Activated T-helper 17 cell treated with anti-CD3 and anti-CD28 coated beads, Interleukin-2, amount 50 U/mL, for 72 hours (primary cell): Measurements from ENCODE around the gene METAP2. TPM values are rescaled to one million over a fixed set of nuclear protein-coding genes. Genes with fewer than 3 reads are reported as not detected.
"Not testable (repeated sequence)": the region's sequence is repeated elsewhere in the genome, so short reads cannot be mapped to it uniquely, and the experiment has no call there.

ENCODE experiments used
- ATAC-seq: fragments of 150-1000 bp; cut with Tn5 transposase; replicated peaks from 2 replicates; pipeline ENCODE4 v1.10.0; 2021; ENCODE audit warnings: mild to moderate bottlenecking, moderate library complexity
- H3K27ac Mint-ChIP-seq: one replicate; pipeline ENCODE4 v1.8.0; 2022; ENCODE audit warnings: mixed read lengths
- H3K27me3 Mint-ChIP-seq: one replicate; pipeline ENCODE4 v1.8.0; 2022; ENCODE audit warnings: mixed read lengths
- H3K36me3 Mint-ChIP-seq: one replicate; pipeline ENCODE4 v1.8.0; 2022; ENCODE audit warnings: low read depth, mild to moderate bottlenecking, mixed read lengths
- H3K4me1 Mint-ChIP-seq: one replicate; pipeline ENCODE4 v1.8.0; 2022; ENCODE audit warnings: mixed read lengths
- H3K4me3 Mint-ChIP-seq: one replicate; pipeline ENCODE4 v1.8.0; 2022; ENCODE audit warnings: mild to moderate bottlenecking, mixed read lengths
- H3K9me3 Mint-ChIP-seq: one replicate; pipeline ENCODE4 v1.8.0; 2022; ENCODE audit warnings: mixed read lengths
- total RNA-seq, 2 donors: library from RNA; stranded (reverse); gene quantifications; one replicate each; pipeline ENCODE4 v1.2.3, GENCODE V29; 2022

The METAP2 gene
- total RNA-seq, 2 donors from 2014 or later: 73.4 to 95.8 TPM

GRCh38 chr12:95481072-95481471 is 7.1 kb downstream of the METAP2 start:
- Mint-ChIP-seq H3K36me3 (peaks cover 99% of the 10 kb centered on the region), H3K27ac (peak overlapping the region; percentile 88), H3K27me3 (no peaks in the 10 kb centered on the region), H3K4me1 (peaks cover 51% of the 10 kb centered on the region), H3K4me3 (peak overlapping the region; percentile 42), H3K9me3 (no peaks in the 10 kb centered on the region)
- ATAC-seq: peak; percentile 21

GRCh38 chr12:95481888-95482287 is 7.9 kb downstream of the METAP2 start:
- peaks cover 45% of the 10 kb centered on the region for H3K4me1 Mint-ChIP-seq
- no peak overlapping the region for H3K4me3 Mint-ChIP-seq
- H3K27me3 Mint-ChIP-seq: no peaks in the 10 kb centered on the region
- no peaks in the 10 kb centered on the region for H3K9me3 Mint-ChIP-seq
- no peak for ATAC-seq
- peak overlapping the region; percentile 88 for H3K27ac Mint-ChIP-seq
- H3K36me3 Mint-ChIP-seq: peaks cover 99% of the 10 kb centered on the region

- H3K27ac Mint-ChIP-seq, ATAC-seq, H3K9me3 Mint-ChIP-seq, H3K4me3 Mint-ChIP-seq, H3K27me3 Mint-ChIP-seq: not testable (repeated sequence)
- peaks cover 99% of the 10 kb centered on the region for H3K36me3 Mint-ChIP-seq
- H3K4me1 Mint-ChIP-seq: peaks cover 45% of the 10 kb centered on the region
These were observed 8.6 kb downstream of the METAP2 start for GRCh38 chr12:95482564-95482963.

- no peaks in the 10 kb centered on the region for H3K27me3 Mint-ChIP-seq
- peaks cover 28% of the 10 kb centered on the region for H3K4me1 Mint-ChIP-seq
- ATAC-seq: no peak
- H3K4me3 Mint-ChIP-seq: no peak overlapping the region
- peaks cover 97% of the 10 kb centered on the region for H3K36me3 Mint-ChIP-seq
- H3K9me3 Mint-ChIP-seq: no peaks in the 10 kb centered on the region
- H3K27ac Mint-ChIP-seq: no peak overlapping the region
These were observed 10.6 kb downstream of the METAP2 start for GRCh38 chr12:95484524-95484923.

GRCh38 chr12:95487024-95487423 is 13.1 kb downstream of the METAP2 start:
- no peaks in the 10 kb centered on the region for H3K27me3 Mint-ChIP-seq
- peaks cover 8% of the 10 kb centered on the region for H3K4me1 Mint-ChIP-seq
- H3K36me3 Mint-ChIP-seq: peaks cover 96% of the 10 kb centered on the region

GRCh38 chr12:95492462-95492861 is 18.5 kb downstream of the METAP2 start:
- peaks cover 94% of the 10 kb centered on the region for H3K36me3 Mint-ChIP-seq
- no peak for ATAC-seq
- H3K27ac Mint-ChIP-seq: no peak overlapping the region
- H3K9me3 Mint-ChIP-seq: no peaks in the 10 kb centered on the region
- H3K27me3 Mint-ChIP-seq: no peaks in the 10 kb centered on the region
- no peak overlapping the region for H3K4me3 Mint-ChIP-seq
- H3K4me1 Mint-ChIP-seq: peaks cover 5% of the 10 kb centered on the region

More at GRCh38 chr12:95487024-95487423, 13.1 kb downstream of the METAP2 start:
- no peak for ATAC-seq
- Mint-ChIP-seq H3K9me3 (no peaks in the 10 kb centered on the region), H3K4me3 (no peak overlapping the region), H3K27ac (no peak overlapping the region)

GRCh38 chr12:95494888-95495287 is 20.9 kb downstream of the METAP2 start:
- Mint-ChIP-seq H3K27ac (no peak overlapping the region), H3K4me1 (peaks cover 5% of the 10 kb centered on the region), H3K4me3 (no peak overlapping the region), H3K27me3 (no peaks in the 10 kb centered on the region), H3K36me3 (peaks cover 96% of the 10 kb centered on the region), H3K9me3 (no peaks in the 10 kb centered on the region)
- no peak for ATAC-seq

GRCh38 chr12:95495433-95495832 is 21.5 kb downstream of the METAP2 start:
- Mint-ChIP-seq H3K27ac (no peak overlapping the region), H3K4me3 (no peak overlapping the region), H3K4me1 (peaks cover 5% of the 10 kb centered on the region), H3K36me3 (peaks cover 96% of the 10 kb centered on the region), H3K27me3 (no peaks in the 10 kb centered on the region), H3K9me3 (no peaks in the 10 kb centered on the region)
- ATAC-seq: no peak

GRCh38 chr12:95497031-95497430 is 23.1 kb downstream of the METAP2 start:
- no peak overlapping the region for H3K27ac Mint-ChIP-seq

GRCh38 chr12:95498968-95499367 is 25.0 kb downstream of the METAP2 start:
- no peaks in the 10 kb centered on the region for H3K9me3 Mint-ChIP-seq
- H3K4me1 Mint-ChIP-seq: peaks cover 11% of the 10 kb centered on the region
- no peak overlapping the region for H3K4me3 Mint-ChIP-seq
- H3K36me3 Mint-ChIP-seq: peaks cover 91% of the 10 kb centered on the region
- H3K27me3 Mint-ChIP-seq: no peaks in the 10 kb centered on the region
- ATAC-seq: no peak
- H3K27ac Mint-ChIP-seq: peak overlapping the region; percentile 44

More at GRCh38 chr12:95497031-95497430, 23.1 kb downstream of the METAP2 start:
- peaks cover 5% of the 10 kb centered on the region for H3K4me1 Mint-ChIP-seq
- no peak for ATAC-seq
- no peak overlapping the region for H3K4me3 Mint-ChIP-seq
- H3K9me3 Mint-ChIP-seq: no peaks in the 10 kb centered on the region
- peaks cover 88% of the 10 kb centered on the region for H3K36me3 Mint-ChIP-seq
- no peaks in the 10 kb centered on the region for H3K27me3 Mint-ChIP-seq

GRCh38 chr12:95499772-95500171 is 25.8 kb downstream of the METAP2 start:
- no peak for ATAC-seq
- H3K9me3 Mint-ChIP-seq: no peaks in the 10 kb centered on the region
- H3K27ac Mint-ChIP-seq: peak overlapping the region; percentile 44
- H3K27me3 Mint-ChIP-seq: no peaks in the 10 kb centered on the region
- H3K4me1 Mint-ChIP-seq: peaks cover 11% of the 10 kb centered on the region
- no peak overlapping the region for H3K4me3 Mint-ChIP-seq
- H3K36me3 Mint-ChIP-seq: peaks cover 91% of the 10 kb centered on the region

GRCh38 chr12:95504140-95504539 is 30.2 kb downstream of the METAP2 start:
- Mint-ChIP-seq H3K9me3 (no peaks in the 10 kb centered on the region), H3K4me1 (peaks cover 6% of the 10 kb centered on the region), H3K4me3 (no peak overlapping the region), H3K27ac (no peak overlapping the region), H3K36me3 (peaks cover 91% of the 10 kb centered on the region), H3K27me3 (no peaks in the 10 kb centered on the region)
- ATAC-seq: no peak

GRCh38 chr12:95505039-95505438 is 31.1 kb downstream of the METAP2 start:
- H3K36me3 Mint-ChIP-seq: peaks cover 91% of the 10 kb centered on the region
- ATAC-seq: no peak
- H3K4me1 Mint-ChIP-seq: peaks cover 6% of the 10 kb centered on the region
- H3K4me3 Mint-ChIP-seq: no peak overlapping the region
- H3K9me3 Mint-ChIP-seq: no peaks in the 10 kb centered on the region
- H3K27ac Mint-ChIP-seq: peak overlapping the region; percentile 27
- no peaks in the 10 kb centered on the region for H3K27me3 Mint-ChIP-seq

- no peak overlapping the region for H3K4me3 Mint-ChIP-seq
- H3K9me3 Mint-ChIP-seq: no peaks in the 10 kb centered on the region
- H3K4me1 Mint-ChIP-seq: peaks cover 6% of the 10 kb centered on the region
- no peak overlapping the region for H3K27ac Mint-ChIP-seq
- peaks cover 100% of the 10 kb centered on the region for H3K36me3 Mint-ChIP-seq
- no peak for ATAC-seq
- H3K27me3 Mint-ChIP-seq: no peaks in the 10 kb centered on the region
These were observed 33.0 kb downstream of the METAP2 start for GRCh38 chr12:95506707-95507523.

- peaks cover 100% of the 10 kb centered on the region for H3K36me3 Mint-ChIP-seq
- ATAC-seq: no peak
- no peaks in the 10 kb centered on the region for H3K27me3 Mint-ChIP-seq
- H3K4me3 Mint-ChIP-seq: no peak overlapping the region
- no peaks in the 10 kb centered on the region for H3K4me1 Mint-ChIP-seq
- H3K9me3 Mint-ChIP-seq: no peaks in the 10 kb centered on the region
- H3K27ac Mint-ChIP-seq: no peak overlapping the region
These were observed 35.3 kb downstream of the METAP2 start for GRCh38 chr12:95509300-95509699.
